Dermis microvascular lymphatic vessel endothelial cell (primary cell): Measurements from ENCODE around the gene STK32C. TPM values are rescaled to one million over a fixed set of nuclear protein-coding genes. Genes with fewer than 3 reads are reported as not detected.

ENCODE experiments used
- DNase-seq, 2 donors: peaks; one replicate each; pipeline versions ENCODE4 v3.0.0 to v3.0.0-alpha.2; 2010; ENCODE audit warnings: low read depth in 2 of 2
- total RNA-seq: library from RNA; depleted of rRNA; stranded (reverse); fragments of >200 nt; gene quantifications from 2 replicates; pipeline ENCODE4 v1.2.1, GENCODE V29; 2014

Gene STK32C
- total RNA-seq, 1 donor from 2014 or later = 10.0 TPM

GRCh38 chr10:132199854-132200311 is 107.9 kb downstream of the STK32C start:
- no peak for DNase-seq

- no peak for DNase-seq
Measured at GRCh38 chr10:132199268-132199853, 108.4 kb downstream of the STK32C start.

GRCh38 chr10:132198381-132199181 is 109.2 kb downstream of the STK32C start:
- DNase-seq = no peak

GRCh38 chr10:132198068-132198370 is 109.7 kb downstream of the STK32C start:
- DNase-seq = no peak

- no peak for DNase-seq
Measured at GRCh38 chr10:132197271-132198067, 110.3 kb downstream of the STK32C start.

GRCh38 chr10:132196178-132197113 is 111.3 kb downstream of the STK32C start:
- no peak for DNase-seq

- no peak for DNase-seq
Measured at GRCh38 chr10:132195366-132196075, 112.2 kb downstream of the STK32C start.

GRCh38 chr10:132194726-132195125 is 113.0 kb downstream of the STK32C start:
- DNase-seq = no peak

- DNase-seq = peak in 1 of 2 donors; percentile 19
Measured at GRCh38 chr10:132193907-132194552, 113.7 kb downstream of the STK32C start.

GRCh38 chr10:132192991-132193665 is 114.6 kb downstream of the STK32C start:
- no peak for DNase-seq

GRCh38 chr10:132192076-132192975 is 115.4 kb downstream of the STK32C start:
- DNase-seq = no peak

- DNase-seq = no peak
Measured at GRCh38 chr10:132189810-132190422, 117.8 kb downstream of the STK32C start.

- no peak for DNase-seq
Measured at GRCh38 chr10:132189016-132189415, 118.7 kb downstream of the STK32C start.

GRCh38 chr10:132188331-132188730 is 119.4 kb downstream of the STK32C start:
- DNase-seq = no peak

GRCh38 chr10:132187430-132188138 is 120.2 kb downstream of the STK32C start:
- DNase-seq = no peak

- DNase-seq = peak in 1 of 2 donors; percentile 28
Measured at GRCh38 chr10:132186488-132187429, 121.0 kb downstream of the STK32C start, which contains the start of gene DPYSL4. Gene DPYSL4, plus strand, starts transcription at chr10:132186948. Its CDS starts 116 bp downstream, at chr10:132187064.
